K562 (cell line): ENCODE measurements around the gene SCIN. TPM values are rescaled to one million over a fixed set of nuclear protein-coding genes. Genes with fewer than 3 reads are reported as not detected.

Source experiments
- DPF2 ChIP-seq: fragments of 450-650 bp; IDR thresholded peaks from 2 replicates; pipeline ENCODE4 v1.6.1; 2016
- EGR1 ChIP-seq: fragments of 450-650 bp; conservative IDR thresholded peaks from 2 replicates; pipeline ENCODE4 v1.6.1; 2017; ENCODE audit warnings: mild to moderate bottlenecking
- FOXP1 ChIP-seq: sonication (generic); formaldehyde crosslinking; IDR thresholded peaks from 2 replicates; pipeline ENCODE4 v1.8.0; 2022; ENCODE audit warnings: mild to moderate bottlenecking, missing genetic modification reagents
- HEY1 ChIP-seq: fragments of 250-450 bp; sonication (Bioruptor Pico); IDR thresholded peaks from 2 replicates; pipeline ENCODE4 v1.5.0; 2020; ENCODE audit warnings: mild to moderate bottlenecking, moderate library complexity, borderline replicate concordance
- ILK ChIP-seq: fragments of 450-650 bp; IDR thresholded peaks from 2 replicates; pipeline ENCODE4 v1.6.1; 2016; ENCODE audit warnings: missing genetic modification characterization, low read depth, mild to moderate bottlenecking, missing compliant biosample characterization, moderate library complexity, borderline replicate concordance
- KLF10 ChIP-seq: fragments of 250-450 bp; sonication (Bioruptor Pico); IDR thresholded peaks from 2 replicates; pipeline ENCODE4 v1.6.1; 2021; ENCODE audit warnings: matching md5 sums
- NFRKB ChIP-seq: fragments of 450-650 bp; IDR thresholded peaks from 2 replicates; pipeline ENCODE4 v1.6.1; 2016; ENCODE audit warnings: low read depth
- RBM14 ChIP-seq: fragments of 200-400 bp; formaldehyde crosslinking; IDR thresholded peaks from 2 replicates; pipeline ENCODE4 v1.6.1; 2018; ENCODE audit warnings: low read depth, mild to moderate bottlenecking, low read length, moderate library complexity, borderline replicate concordance; ENCODE audit not compliant: insufficient read depth
- RFX5 ChIP-seq: IDR thresholded peaks from 2 replicates; pipeline ENCODE4 v1.6.1; 2011; ENCODE audit warnings: low read depth, mild to moderate bottlenecking, improper control_type of control experiment, low read length
- RHOXF2B ChIP-seq: fragments of 250-450 bp; sonication (Bioruptor Pico); conservative IDR thresholded peaks from 2 replicates; pipeline ENCODE4 v1.5.1; 2021
- SAP30 ChIP-seq: fragments of 200-600 bp; sonication (generic); IDR thresholded peaks from 2 replicates; pipeline ENCODE4 v1.6.1; 2012; ENCODE audit warnings: borderline replicate concordance, low read depth, mild to moderate bottlenecking, moderate library complexity, low read length, control low read depth, inconsistent platforms; ENCODE audit not compliant: insufficient read depth, poor library complexity, severe bottlenecking
- WHSC1 ChIP-seq: IDR thresholded peaks from one replicate; pipeline ENCODE4 v1.6.1; 2012; ENCODE audit warnings: low read length, control low read depth, inconsistent platforms
- ZC3H4 ChIP-seq: sonication (generic); formaldehyde crosslinking; IDR thresholded peaks from 2 replicates; pipeline ENCODE4 v1.9.0; 2021; ENCODE audit warnings: missing genetic modification reagents, borderline replicate concordance
- ZFPM2 ChIP-seq: fragments of 250-450 bp; sonication (Bioruptor Pico); IDR thresholded peaks from 2 replicates; pipeline ENCODE4 v1.5.1; 2022; ENCODE audit warnings: mild to moderate bottlenecking
- ZNF23 ChIP-seq: fragments of 250-450 bp; sonication (Bioruptor Pico); IDR thresholded peaks from 2 replicates; pipeline ENCODE4 v1.4.0; 2020; ENCODE audit warnings: mild to moderate bottlenecking
- ZNF444 ChIP-seq: fragments of 250-450 bp; sonication (Bioruptor Pico); IDR thresholded peaks from 2 replicates; pipeline ENCODE4 v1.4.0; 2020; ENCODE audit warnings: mild to moderate bottlenecking, moderate library complexity
- ZNF445 ChIP-seq: fragments of 250-450 bp; sonication (Bioruptor Pico); IDR thresholded peaks from 2 replicates; pipeline ENCODE4 v1.4.0; 2020; ENCODE audit warnings: low read depth, mild to moderate bottlenecking, moderate library complexity
- ZNF707 ChIP-seq: fragments of 250-450 bp; sonication (Bioruptor Pico); conservative IDR thresholded peaks from 2 replicates; pipeline ENCODE4 v1.8.0; 2022; ENCODE audit warnings: inconsistent platforms, mild to moderate bottlenecking, moderate library complexity
- ZNF780A ChIP-seq: fragments of 250-450 bp; sonication (Bioruptor Pico); IDR thresholded peaks from 2 replicates; pipeline ENCODE4 v1.5.0; 2021; ENCODE audit warnings: mild to moderate bottlenecking
- polyA plus RNA-seq, 8 experiments: library from polyadenylated mRNA; depleted of rRNA in 4 of 8; stranded (reverse) in 5 of 8; unstranded in 3 of 8; fragments of >200 nt; fragmentation: Nextera tagmentation in 2 of 8; fragmentation: Illumina TruSeq in 1 of 8; extraction: Ambion mirVana in 2 of 8; extraction: Trizol in 1 of 8; gene quantifications; 2 replicates each; pipeline versions ENCODE4 v1.2.1 to v1.2.3, GENCODE V29; 2011 to 2014; ENCODE audit warnings: inconsistent platforms in 1 of 8, missing spikeins in 1 of 8
- total RNA-seq, 7 experiments: library from RNA; depleted of rRNA in 6 of 7; stranded (reverse); fragments of >200 nt in 6 of 7; fragmentation: Illumina TruSeq in 2 of 7; extraction: Trizol in 2 of 7; gene quantifications; 2 replicates each; pipeline versions ENCODE4 v1.2.1 to v1.2.3, GENCODE V29; 2011 to 2021; ENCODE audit warnings: low replicate concordance in 1 of 7
- TF ChIP-seq, protein P1 (sequence below), 3 experiments: IDR thresholded peaks in 2 of 3; conservative IDR thresholded peaks in 1 of 3; 2 replicates each; pipeline ENCODE4 v1.5.1; 2011 to 2012; ENCODE audit warnings: low read length in 3 of 3, mild to moderate bottlenecking in 3 of 3, control low read depth in 2 of 3, improper control_type of control experiment in 1 of 3, inconsistent platforms in 1 of 3, low read depth in 1 of 3, mixed read lengths in 1 of 3, moderate library complexity in 1 of 3; ENCODE audit not compliant: insufficient read depth in 2 of 3
- TF ChIP-seq, protein P2 (sequence below): sonication (generic); formaldehyde crosslinking; IDR thresholded peaks from 2 replicates; pipeline ENCODE4 v1.9.0; 2022; ENCODE audit warnings: mild to moderate bottlenecking, missing genetic modification reagents
- TF ChIP-seq, protein P3 (sequence below): IDR thresholded peaks from 2 replicates; pipeline ENCODE4 v1.6.1; 2011; ENCODE audit warnings: borderline replicate concordance, low read depth, mild to moderate bottlenecking, moderate library complexity, low read length; ENCODE audit not compliant: insufficient read depth, poor library complexity, severe bottlenecking
- TF ChIP-seq, protein P4 (sequence below): fragments of 450-650 bp; formaldehyde crosslinking; conservative IDR thresholded peaks from 2 replicates; pipeline ENCODE4 v1.4.0; 2022; ENCODE audit warnings: mild to moderate bottlenecking, missing genetic modification characterization

SCIN gene
- total and polyA plus RNA-seq, 9 of the 15 experiments (the other 6 are each of a cell fraction or from before 2014, with no cell fraction given): 0.67 to 18.2 (median 10.6) TPM

DNA sequence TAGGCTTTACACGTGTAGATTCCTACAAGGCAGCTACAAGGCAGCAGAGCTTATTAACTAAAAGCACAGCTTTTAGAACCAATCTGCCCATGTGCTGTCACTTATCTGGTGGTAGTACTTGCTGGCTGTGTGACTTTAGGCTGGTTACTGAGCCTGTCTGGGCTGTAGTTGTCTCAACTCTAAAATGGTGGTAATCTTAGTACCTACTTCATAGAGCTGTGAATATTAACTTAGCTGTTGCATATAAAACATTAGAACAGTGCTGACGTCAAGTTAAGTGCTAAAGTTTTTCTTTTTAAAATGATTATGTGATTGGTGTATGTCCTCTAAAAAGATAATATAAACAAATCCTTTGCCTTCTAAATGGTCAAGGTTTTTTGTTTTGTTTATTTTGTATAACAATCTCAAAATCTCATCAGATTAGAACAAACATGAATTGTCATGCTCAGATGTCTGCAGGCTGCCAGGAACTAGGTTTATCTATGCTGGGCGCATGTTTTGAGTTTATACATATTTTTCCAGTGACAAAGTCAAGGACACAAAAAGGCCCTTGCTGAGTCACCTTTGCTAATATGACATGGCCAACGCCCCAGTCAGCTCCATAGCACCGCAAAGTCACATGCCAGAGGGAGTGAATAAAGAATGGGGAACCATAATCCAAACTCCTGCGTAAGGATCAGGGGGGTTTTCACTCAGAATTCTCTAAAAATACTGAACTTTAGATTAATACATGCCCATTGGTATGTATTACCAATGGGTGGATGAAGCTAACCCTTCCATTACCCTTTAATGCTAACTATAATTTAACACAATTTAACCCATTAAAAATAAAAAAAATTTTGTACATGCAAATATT is 77.1 kb downstream of the SCIN start (continued):
- TF ChIP-seq HEY1 (CRISPR knock-in tag): no peak
- TF ChIP-seq FOXP1 (CRISPR knock-in tag): no peak
- no peak for TF ChIP-seq ZC3H4 (CRISPR knock-in tag)
- TF ChIP-seq ZNF780A: no peak
- TF ChIP-seq DPF2: peak; percentile 94
- no peak for TF ChIP-seq RBM14
- TF ChIP-seq WHSC1: no peak
- TF ChIP-seq ZFPM2 (CRISPR knock-in tag): no peak
- TF ChIP-seq SAP30: no peak
- TF ChIP-seq, protein P1, sequence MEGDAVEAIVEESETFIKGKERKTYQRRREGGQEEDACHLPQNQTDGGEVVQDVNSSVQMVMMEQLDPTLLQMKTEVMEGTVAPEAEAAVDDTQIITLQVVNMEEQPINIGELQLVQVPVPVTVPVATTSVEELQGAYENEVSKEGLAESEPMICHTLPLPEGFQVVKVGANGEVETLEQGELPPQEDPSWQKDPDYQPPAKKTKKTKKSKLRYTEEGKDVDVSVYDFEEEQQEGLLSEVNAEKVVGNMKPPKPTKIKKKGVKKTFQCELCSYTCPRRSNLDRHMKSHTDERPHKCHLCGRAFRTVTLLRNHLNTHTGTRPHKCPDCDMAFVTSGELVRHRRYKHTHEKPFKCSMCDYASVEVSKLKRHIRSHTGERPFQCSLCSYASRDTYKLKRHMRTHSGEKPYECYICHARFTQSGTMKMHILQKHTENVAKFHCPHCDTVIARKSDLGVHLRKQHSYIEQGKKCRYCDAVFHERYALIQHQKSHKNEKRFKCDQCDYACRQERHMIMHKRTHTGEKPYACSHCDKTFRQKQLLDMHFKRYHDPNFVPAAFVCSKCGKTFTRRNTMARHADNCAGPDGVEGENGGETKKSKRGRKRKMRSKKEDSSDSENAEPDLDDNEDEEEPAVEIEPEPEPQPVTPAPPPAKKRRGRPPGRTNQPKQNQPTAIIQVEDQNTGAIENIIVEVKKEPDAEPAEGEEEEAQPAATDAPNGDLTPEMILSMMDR (IDR thresholded peaks at IDR 0.05 in 2 of 3, conservative IDR thresholded peaks at IDR 0.05 in 1 of 3; ENCODE audit: insufficient read depth in 2 of 3, low read depth in 1 of 3, low read length in 3 of 3): no peak
- TF ChIP-seq ZNF707 (CRISPR knock-in tag): no peak
- TF ChIP-seq ZNF23 (CRISPR knock-in tag): no peak
- TF ChIP-seq KLF10: no peak
- TF ChIP-seq, protein P2, sequence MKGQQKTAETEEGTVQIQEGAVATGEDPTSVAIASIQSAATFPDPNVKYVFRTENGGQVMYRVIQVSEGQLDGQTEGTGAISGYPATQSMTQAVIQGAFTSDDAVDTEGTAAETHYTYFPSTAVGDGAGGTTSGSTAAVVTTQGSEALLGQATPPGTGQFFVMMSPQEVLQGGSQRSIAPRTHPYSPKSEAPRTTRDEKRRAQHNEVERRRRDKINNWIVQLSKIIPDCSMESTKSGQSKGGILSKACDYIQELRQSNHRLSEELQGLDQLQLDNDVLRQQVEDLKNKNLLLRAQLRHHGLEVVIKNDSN (CRISPR knock-in tag): peak; percentile 64
- TF ChIP-seq, protein P3, sequence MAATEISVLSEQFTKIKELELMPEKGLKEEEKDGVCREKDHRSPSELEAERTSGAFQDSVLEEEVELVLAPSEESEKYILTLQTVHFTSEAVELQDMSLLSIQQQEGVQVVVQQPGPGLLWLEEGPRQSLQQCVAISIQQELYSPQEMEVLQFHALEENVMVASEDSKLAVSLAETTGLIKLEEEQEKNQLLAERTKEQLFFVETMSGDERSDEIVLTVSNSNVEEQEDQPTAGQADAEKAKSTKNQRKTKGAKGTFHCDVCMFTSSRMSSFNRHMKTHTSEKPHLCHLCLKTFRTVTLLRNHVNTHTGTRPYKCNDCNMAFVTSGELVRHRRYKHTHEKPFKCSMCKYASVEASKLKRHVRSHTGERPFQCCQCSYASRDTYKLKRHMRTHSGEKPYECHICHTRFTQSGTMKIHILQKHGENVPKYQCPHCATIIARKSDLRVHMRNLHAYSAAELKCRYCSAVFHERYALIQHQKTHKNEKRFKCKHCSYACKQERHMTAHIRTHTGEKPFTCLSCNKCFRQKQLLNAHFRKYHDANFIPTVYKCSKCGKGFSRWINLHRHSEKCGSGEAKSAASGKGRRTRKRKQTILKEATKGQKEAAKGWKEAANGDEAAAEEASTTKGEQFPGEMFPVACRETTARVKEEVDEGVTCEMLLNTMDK: no peak
- 0 out of 2 replicates have a peak, but pooled peaks have one; percentile 47 for TF ChIP-seq ZNF445
- TF ChIP-seq, protein P4, sequence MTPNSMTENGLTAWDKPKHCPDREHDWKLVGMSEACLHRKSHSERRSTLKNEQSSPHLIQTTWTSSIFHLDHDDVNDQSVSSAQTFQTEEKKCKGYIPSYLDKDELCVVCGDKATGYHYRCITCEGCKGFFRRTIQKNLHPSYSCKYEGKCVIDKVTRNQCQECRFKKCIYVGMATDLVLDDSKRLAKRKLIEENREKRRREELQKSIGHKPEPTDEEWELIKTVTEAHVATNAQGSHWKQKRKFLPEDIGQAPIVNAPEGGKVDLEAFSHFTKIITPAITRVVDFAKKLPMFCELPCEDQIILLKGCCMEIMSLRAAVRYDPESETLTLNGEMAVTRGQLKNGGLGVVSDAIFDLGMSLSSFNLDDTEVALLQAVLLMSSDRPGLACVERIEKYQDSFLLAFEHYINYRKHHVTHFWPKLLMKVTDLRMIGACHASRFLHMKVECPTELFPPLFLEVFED (CRISPR knock-in tag): no peak
- TF ChIP-seq RFX5: no peak
- no peak for TF ChIP-seq RHOXF2B (CRISPR knock-in tag)
- TF ChIP-seq NFRKB: no peak
- no peak for TF ChIP-seq ZNF444 (CRISPR knock-in tag)
- no peak for TF ChIP-seq ILK (tag)
- TF ChIP-seq EGR1: no peak
